Immature natural killer cell (primary cell): ENCODE measurements around the gene CACNA2D2. TPM values are rescaled to one million over a fixed set of nuclear protein-coding genes. Genes with fewer than 3 reads are reported as not detected.
A peak's percentile ranks its signal among the peaks of the same experiment; 100 is the strongest.

Experiments used
- DNase-seq, 3 donors: peaks; one replicate each; pipeline ENCODE4 v3.0.0; 2022; ENCODE audit warnings: mixed read lengths in 1 of 3
- H3K27ac Mint-ChIP-seq, 6 donors: one replicate each; pipeline ENCODE4 v1.8.0; 2020; ENCODE audit warnings: mixed read lengths in 6 of 6, mild to moderate bottlenecking in 5 of 6, inconsistent platforms in 4 of 6, moderate library complexity in 3 of 6
- H3K27me3 Mint-ChIP-seq, 3 donors: one replicate each; pipeline ENCODE4 v1.8.0; 2020 to 2021; ENCODE audit warnings: low read depth in 3 of 3, mild to moderate bottlenecking in 3 of 3, mixed read lengths in 3 of 3, moderate library complexity in 3 of 3, inconsistent platforms in 1 of 3
- H3K36me3 Mint-ChIP-seq, 3 donors: one replicate each; pipeline ENCODE4 v1.8.0; 2020; ENCODE audit warnings: mixed read lengths in 3 of 3, inconsistent platforms in 2 of 3, mild to moderate bottlenecking in 2 of 3
- H3K4me1 Mint-ChIP-seq, 2 donors: one replicate each; pipeline ENCODE4 v1.8.0; 2020; ENCODE audit warnings: inconsistent platforms in 2 of 2, mild to moderate bottlenecking in 2 of 2, mixed read lengths in 2 of 2, moderate library complexity in 1 of 2
- H3K4me3 Mint-ChIP-seq, 5 donors: one replicate each; pipeline ENCODE4 v1.8.0; 2020; ENCODE audit warnings: mild to moderate bottlenecking in 5 of 5, mixed read lengths in 5 of 5, inconsistent platforms in 3 of 5, moderate library complexity in 3 of 5
- H3K9me3 Mint-ChIP-seq, 6 donors: one replicate each; pipeline ENCODE4 v1.8.0; 2020; ENCODE audit warnings: mild to moderate bottlenecking in 6 of 6, mixed read lengths in 6 of 6, inconsistent platforms in 4 of 6, moderate library complexity in 3 of 6
- polyA plus RNA-seq, 3 donors: library from polyadenylated mRNA; unstranded; fragments of 300-500 nt; fragmentation: Illumina TruSeq; gene quantifications; one replicate each; pipeline ENCODE4 v1.2.3, GENCODE V29; 2021

CACNA2D2 gene
- polyA plus RNA-seq, 3 donors from 2014 or later = 1.5 to 6.0 (median 2.3) TPM

GRCh38 chr3:50480471-50480870 is 23.0 kb downstream of the CACNA2D2 start:
- H3K36me3 Mint-ChIP-seq = peaks cover 0 to 4% (median 0%) of the 10 kb centered on the region in 3 donors
- no peak overlapping the region for H3K4me3 Mint-ChIP-seq
- no peak for DNase-seq
- peaks cover 2 to 6% (median 2%) of the 10 kb centered on the region in 3 donors for H3K27me3 Mint-ChIP-seq
- H3K4me1 Mint-ChIP-seq = peaks cover 36 to 51% of the 10 kb centered on the region in 2 donors
- H3K9me3 Mint-ChIP-seq = no peaks in the 10 kb centered on the region
- H3K27ac Mint-ChIP-seq = peak overlapping the region in 5 of 6 donors; percentile 54 to 84 (median 70)

DNA sequence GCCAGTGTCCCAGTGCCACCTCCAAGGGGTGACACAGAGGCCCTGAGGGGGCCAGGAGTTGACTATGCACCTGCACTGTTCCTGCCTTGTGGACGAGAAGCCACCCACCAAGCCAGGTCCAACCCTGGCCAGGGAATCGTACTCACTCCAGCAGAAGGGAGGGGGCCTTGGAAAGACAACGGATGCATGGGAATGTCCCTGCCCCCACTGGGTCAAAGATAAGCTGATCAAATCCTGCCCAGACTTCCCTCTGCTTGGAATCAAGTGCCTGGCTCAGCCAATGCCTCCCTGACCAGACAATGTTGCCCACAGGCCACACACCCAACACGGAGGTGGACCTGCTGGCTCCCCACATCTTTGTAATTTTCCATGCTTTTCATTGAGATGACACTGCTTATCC is 23.9 kb downstream of the CACNA2D2 start:
- no peak for DNase-seq
- peaks cover 31 to 54% of the 10 kb centered on the region in 2 donors for H3K4me1 Mint-ChIP-seq
- peaks cover 0 to 4% (median 0%) of the 10 kb centered on the region in 3 donors for H3K36me3 Mint-ChIP-seq
- no peaks in the 10 kb centered on the region for H3K9me3 Mint-ChIP-seq
- no peak overlapping the region for H3K4me3 Mint-ChIP-seq
- H3K27me3 Mint-ChIP-seq = peaks cover 2 to 6% (median 2%) of the 10 kb centered on the region in 3 donors
- H3K27ac Mint-ChIP-seq = peak overlapping the region; percentile 42 to 86 (median 64)

- Mint-ChIP-seq H3K27me3 (peaks cover 2% of the 10 kb centered on the region in 3 donors), H3K4me1 (peaks cover 39 to 56% of the 10 kb centered on the region in 2 donors), H3K36me3 (peaks cover 0 to 4% (median 0%) of the 10 kb centered on the region in 3 donors), H3K9me3 (no peaks in the 10 kb centered on the region), H3K4me3 (no peak overlapping the region), H3K27ac (peak overlapping the region; percentile 5 to 86 (median 54))
- DNase-seq = no peak
Measured at GRCh38 chr3:50478671-50479260, 24.7 kb downstream of the CACNA2D2 start.

- DNase-seq = no peak
- Mint-ChIP-seq H3K27me3 (peaks cover 2 to 4% (median 4%) of the 10 kb centered on the region in 3 donors), H3K4me1 (peaks cover 40 to 57% of the 10 kb centered on the region in 2 donors), H3K36me3 (peaks cover 0 to 4% (median 0%) of the 10 kb centered on the region in 3 donors), H3K4me3 (no peak overlapping the region), H3K27ac (peak overlapping the region in 2 of 6 donors; percentile 10 to 84), H3K9me3 (no peaks in the 10 kb centered on the region)
Measured at GRCh38 chr3:50478051-50478450, 25.4 kb downstream of the CACNA2D2 start.

- Mint-ChIP-seq H3K4me3 (no peak overlapping the region), H3K4me1 (peaks cover 42 to 53% of the 10 kb centered on the region in 2 donors), H3K36me3 (peaks cover 0 to 4% (median 0%) of the 10 kb centered on the region in 3 donors), H3K9me3 (no peaks in the 10 kb centered on the region), H3K27me3 (peaks cover 6 to 9% (median 6%) of the 10 kb centered on the region in 3 donors), H3K27ac (peak overlapping the region in 3 of 6 donors; percentile 61 to 87 (median 79))
- DNase-seq = no peak
Measured at GRCh38 chr3:50475348-50475747, 28.1 kb downstream of the CACNA2D2 start.

DNA sequence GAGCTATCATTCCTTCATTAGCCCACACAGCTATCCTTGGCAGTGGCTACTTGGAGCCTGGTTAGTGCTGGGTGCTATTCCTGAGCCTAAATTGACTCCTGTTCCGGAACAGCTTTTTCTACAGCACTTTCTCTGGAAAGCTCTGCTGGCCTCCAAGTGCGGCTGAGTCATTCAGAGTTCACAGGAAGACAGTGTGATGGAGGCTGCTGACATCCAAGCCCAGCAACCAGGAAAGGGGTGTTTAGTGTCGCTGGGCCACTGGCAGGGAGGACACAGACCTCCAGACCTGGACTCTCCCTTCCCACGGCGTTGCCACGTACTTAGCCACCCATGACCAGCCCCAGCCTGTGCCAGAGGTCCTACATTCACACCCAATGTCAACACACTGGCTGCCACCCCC is 28.7 kb downstream of the CACNA2D2 start:
- H3K27me3 Mint-ChIP-seq = peaks cover 6 to 9% (median 6%) of the 10 kb centered on the region in 3 donors
- H3K9me3 Mint-ChIP-seq = peaks cover 0 to 2% (median 0%) of the 10 kb centered on the region in 6 donors
- DNase-seq = no peak
- H3K27ac Mint-ChIP-seq = peak overlapping the region in 3 of 6 donors; percentile 79 to 97 (median 86)
- H3K4me3 Mint-ChIP-seq = no peak overlapping the region
- H3K4me1 Mint-ChIP-seq = peaks cover 41 to 50% of the 10 kb centered on the region in 2 donors
- peaks cover 0 to 4% (median 0%) of the 10 kb centered on the region in 3 donors for H3K36me3 Mint-ChIP-seq

GRCh38 chr3:50473768-50474167 is 29.7 kb downstream of the CACNA2D2 start:
- Mint-ChIP-seq H3K9me3 (peaks cover 0 to 2% (median 0%) of the 10 kb centered on the region in 6 donors), H3K27me3 (peaks cover 6 to 11% (median 6%) of the 10 kb centered on the region in 3 donors), H3K27ac (peak overlapping the region; percentile 79 to 97 (median 89)), H3K4me1 (peaks cover 35 to 45% of the 10 kb centered on the region in 2 donors), H3K36me3 (peaks cover 0 to 4% (median 0%) of the 10 kb centered on the region in 3 donors), H3K4me3 (peak overlapping the region; percentile 42 to 69 (median 44))
- DNase-seq = peak in 2 of 3 donors; percentile 28 to 38

DNA sequence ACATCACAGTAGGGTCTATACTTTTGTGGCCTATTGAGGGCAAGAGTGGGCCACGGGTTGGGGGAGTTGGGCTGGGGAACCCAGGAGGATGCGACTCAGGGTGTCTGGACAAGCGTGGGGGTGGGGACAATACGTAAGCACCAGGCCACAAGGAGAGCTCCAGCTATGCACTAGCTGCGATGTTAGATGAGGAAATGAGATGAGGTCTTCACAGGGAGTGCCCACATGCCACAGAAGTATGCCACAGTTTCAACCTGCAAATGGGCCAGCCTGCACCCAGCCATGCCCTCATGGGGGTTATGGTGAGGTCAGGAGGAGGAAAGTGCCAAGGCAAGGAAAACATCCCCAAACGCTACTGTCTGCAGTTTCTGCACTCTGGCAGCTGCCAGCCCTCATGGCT is 30.5 kb downstream of the CACNA2D2 start:
- peaks cover 0 to 2% (median 0%) of the 10 kb centered on the region in 6 donors for H3K9me3 Mint-ChIP-seq
- peaks cover 0 to 4% (median 0%) of the 10 kb centered on the region in 3 donors for H3K36me3 Mint-ChIP-seq
- DNase-seq = peak; percentile 85 to 87 (median 86)
- H3K27me3 Mint-ChIP-seq = peaks cover 6 to 13% (median 8%) of the 10 kb centered on the region in 3 donors
- peaks cover 34 to 45% of the 10 kb centered on the region in 2 donors for H3K4me1 Mint-ChIP-seq
- H3K4me3 Mint-ChIP-seq = peak overlapping the region; percentile 45 to 76 (median 67)
- H3K27ac Mint-ChIP-seq = peak overlapping the region; percentile 79 to 97 (median 89)

GRCh38 chr3:50470658-50471057 is 32.8 kb downstream of the CACNA2D2 start:
- peaks cover 0 to 2% (median 0%) of the 10 kb centered on the region in 6 donors for H3K9me3 Mint-ChIP-seq
- H3K27ac Mint-ChIP-seq = no peak overlapping the region
- peaks cover 0 to 4% (median 0%) of the 10 kb centered on the region in 3 donors for H3K36me3 Mint-ChIP-seq
- peaks cover 6 to 11% (median 10%) of the 10 kb centered on the region in 3 donors for H3K27me3 Mint-ChIP-seq
- no peak for DNase-seq
- no peak overlapping the region for H3K4me3 Mint-ChIP-seq
- H3K4me1 Mint-ChIP-seq = peaks cover 48 to 60% of the 10 kb centered on the region in 2 donors

DNA sequence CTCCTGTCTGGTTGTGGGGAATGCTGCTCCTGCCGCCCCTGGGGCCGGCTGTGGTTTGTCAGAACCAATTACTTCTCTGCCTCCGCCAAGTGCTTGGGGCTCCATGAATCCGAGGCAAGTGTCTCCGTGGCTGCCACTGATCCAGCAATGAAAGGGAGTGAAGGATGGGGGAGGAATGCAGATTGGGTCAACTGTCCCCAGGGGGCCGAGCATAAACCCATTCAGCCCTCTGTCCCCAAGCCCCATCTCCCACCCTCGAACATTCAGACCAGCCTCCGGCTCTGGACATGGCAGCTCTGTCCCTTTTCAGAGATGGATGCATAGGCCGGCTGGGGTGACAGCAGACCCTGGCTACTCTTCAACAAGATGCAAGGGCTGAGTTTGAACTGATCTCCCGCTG is 35.5 kb downstream of the CACNA2D2 start:
- Mint-ChIP-seq H3K4me1 (peaks cover 33 to 45% of the 10 kb centered on the region in 2 donors), H3K27me3 (peaks cover 5 to 9% (median 7%) of the 10 kb centered on the region in 3 donors), H3K27ac (peak overlapping the region in 1 of 6 donors; percentile 62), H3K4me3 (no peak overlapping the region), H3K36me3 (peaks cover 0 to 4% (median 0%) of the 10 kb centered on the region in 3 donors), H3K9me3 (peaks cover 0 to 2% (median 0%) of the 10 kb centered on the region in 6 donors)
- no peak for DNase-seq

DNA sequence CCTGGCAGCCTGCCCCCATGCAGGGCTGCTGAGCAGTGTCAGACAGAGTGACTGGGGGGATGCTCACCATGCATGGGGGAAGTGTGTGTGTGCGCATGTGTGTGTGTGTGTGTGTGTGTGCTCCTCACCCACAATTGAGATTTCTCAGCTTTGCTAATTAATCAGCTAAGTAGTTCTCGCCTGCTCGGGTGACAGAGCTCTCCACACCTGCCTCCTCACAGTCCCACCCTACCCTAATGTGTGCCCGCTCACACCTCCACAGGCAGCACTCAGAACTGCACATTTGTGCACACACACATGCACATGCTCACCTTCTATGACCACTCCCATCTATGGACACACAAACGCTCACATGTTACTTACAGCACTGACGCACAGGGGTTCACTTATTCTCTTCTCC is 37.3 kb downstream of the CACNA2D2 start:
- Mint-ChIP-seq H3K27me3 (peaks cover 2 to 6% (median 4%) of the 10 kb centered on the region in 3 donors), H3K4me3 (peak overlapping the region in 1 of 5 donors; percentile 26), H3K4me1 (peaks cover 23 to 33% of the 10 kb centered on the region in 2 donors), H3K36me3 (peaks cover 0 to 4% (median 0%) of the 10 kb centered on the region in 3 donors), H3K27ac (peak overlapping the region in 4 of 6 donors; percentile 54 to 87 (median 78)), H3K9me3 (peaks cover 0 to 2% (median 0%) of the 10 kb centered on the region in 6 donors)
- peak; percentile 26 to 65 (median 53) for DNase-seq

DNA sequence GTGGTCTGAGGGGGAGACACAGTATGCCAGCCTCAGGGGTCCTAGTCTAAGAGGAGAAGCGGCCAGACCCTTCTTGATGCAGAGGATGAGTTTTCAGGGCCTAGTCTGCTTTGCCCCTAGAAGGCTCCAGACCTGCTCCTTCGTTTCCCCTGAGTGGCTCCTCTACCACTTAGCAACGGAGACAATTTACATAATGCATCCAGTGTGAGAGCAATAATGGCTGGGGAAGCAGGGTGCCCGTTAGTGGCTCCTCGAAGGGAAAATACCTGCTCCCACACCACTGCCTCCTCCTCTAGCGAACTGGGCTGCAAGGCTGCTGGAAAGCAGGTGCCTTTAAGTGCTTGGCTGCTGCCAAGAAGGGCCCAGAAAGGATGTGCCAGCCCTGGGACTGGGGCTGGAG is 38.9 kb downstream of the CACNA2D2 start:
- H3K9me3 Mint-ChIP-seq = no peaks in the 10 kb centered on the region
- no peak for DNase-seq
- H3K36me3 Mint-ChIP-seq = peaks cover 0 to 7% (median 0%) of the 10 kb centered on the region in 3 donors
- H3K4me1 Mint-ChIP-seq = peaks cover 23 to 33% of the 10 kb centered on the region in 2 donors
- peaks cover 2 to 6% (median 3%) of the 10 kb centered on the region in 3 donors for H3K27me3 Mint-ChIP-seq
- H3K27ac Mint-ChIP-seq = peak overlapping the region in 4 of 6 donors; percentile 40 to 77 (median 62)
- H3K4me3 Mint-ChIP-seq = no peak overlapping the region

GRCh38 chr3:50459785-50460184 is 43.6 kb downstream of the CACNA2D2 start:
- no peak overlapping the region for H3K27ac Mint-ChIP-seq
- DNase-seq = no peak

GRCh38 chr3:50457988-50458387 is 45.4 kb downstream of the CACNA2D2 start:
- DNase-seq = no peak
- H3K4me3 Mint-ChIP-seq = no peak overlapping the region
- no peak overlapping the region for H3K27ac Mint-ChIP-seq
- peaks cover 0 to 8% (median 0%) of the 10 kb centered on the region in 3 donors for H3K36me3 Mint-ChIP-seq
- peaks cover 0 to 5% (median 4%) of the 10 kb centered on the region in 3 donors for H3K27me3 Mint-ChIP-seq
- H3K9me3 Mint-ChIP-seq = no peaks in the 10 kb centered on the region
- peaks cover 7 to 10% of the 10 kb centered on the region in 2 donors for H3K4me1 Mint-ChIP-seq

More at GRCh38 chr3:50459785-50460184, 43.6 kb downstream of the CACNA2D2 start:
- Mint-ChIP-seq H3K36me3 (peaks cover 0 to 6% (median 0%) of the 10 kb centered on the region in 3 donors), H3K4me1 (peaks cover 8 to 11% of the 10 kb centered on the region in 2 donors), H3K9me3 (no peaks in the 10 kb centered on the region), H3K27me3 (peaks cover 0 to 2% (median 0%) of the 10 kb centered on the region in 3 donors), H3K4me3 (no peak overlapping the region)
